ENCODE measurements around the gene KIF18B.

KIF18B gene

GRCh38 chr17:44905006-44906000, 42.3 kb downstream of the KIF18B start:
- DNase-seq (ENCODE audit: low spot score): no peak

GRCh38 chr17:44904001-44904984, 43.3 kb downstream of the KIF18B start:
- no peak for DNase-seq (ENCODE audit: low spot score)

- no peak for DNase-seq (ENCODE audit: low spot score)
These were observed 44.4 kb downstream of the KIF18B start for GRCh38 chr17:44903012-44903685.

GRCh38 chr17:44902135-44902760, 45.3 kb downstream of the KIF18B start:
- DNase-seq (ENCODE audit: low spot score): no peak

- DNase-seq (ENCODE audit: low spot score): no peak
These were observed 46.1 kb downstream of the KIF18B start for GRCh38 chr17:44901411-44901921.

- peak; percentile 40 for DNase-seq (ENCODE audit: low spot score)
These were observed 46.7 kb downstream of the KIF18B start for GRCh38 chr17:44900894-44901293.

GRCh38 chr17:44899074-44899782, 48.3 kb downstream of the KIF18B start, which contains the start of gene EFTUD2:
Gene EFTUD2 (minus strand): TSS chr17:44899445. CDS start chr17:44894521, 4,924 bp downstream.
- peak; percentile 91 for DNase-seq (ENCODE audit: low spot score)

- peak; percentile 79 for DNase-seq (ENCODE audit: low spot score)
These were observed 48.9 kb downstream of the KIF18B start for GRCh38 chr17:44898768-44899073.

- no peak for DNase-seq (ENCODE audit: low spot score)
These were observed 52.9 kb downstream of the KIF18B start for GRCh38 chr17:44894642-44895041.

- no peak for DNase-seq (ENCODE audit: low spot score)
These were observed 55.3 kb downstream of the KIF18B start for GRCh38 chr17:44892250-44892649.

- DNase-seq (ENCODE audit: low spot score): no peak
These were observed 58.6 kb downstream of the KIF18B start for GRCh38 chr17:44889003-44889402.

- DNase-seq (ENCODE audit: low spot score): no peak
These were observed 59.3 kb downstream of the KIF18B start for GRCh38 chr17:44887971-44888954.

- DNase-seq (ENCODE audit: low spot score): no peak
These were observed 60.6 kb downstream of the KIF18B start for GRCh38 chr17:44887016-44887415.

GRCh38 chr17:44884941-44885340, 62.6 kb downstream of the KIF18B start:
- no peak for DNase-seq (ENCODE audit: low spot score)

- DNase-seq (ENCODE audit: low spot score): no peak
These were observed 66.4 kb downstream of the KIF18B start for GRCh38 chr17:44881145-44881544.

GRCh38 chr17:44880062-44880461, 67.5 kb downstream of the KIF18B start:
- no peak for DNase-seq (ENCODE audit: low spot score)

GRCh38 chr17:44879376-44879775, 68.2 kb downstream of the KIF18B start:
- DNase-seq (ENCODE audit: low spot score): no peak

GRCh38 chr17:44878627-44879221, 68.8 kb downstream of the KIF18B start:
- peak; percentile 57 for DNase-seq (ENCODE audit: low spot score)

- no peak for DNase-seq (ENCODE audit: low spot score)
These were observed 70.5 kb downstream of the KIF18B start for GRCh38 chr17:44877121-44877520.

Data from RKO (cell line).